Measurements from ENCODE around the gene LSAMP.

Gene LSAMP

GRCh38 chr3:116154389-116154788 lies 290.9 kb downstream of the LSAMP start:
- H3K27me3 ChIP-seq (ENCODE audit: insufficient read depth, low read length, poor library complexity) = no peaks in the 10 kb centered on the region
- DNase-seq (no peak), ATAC-seq (ENCODE audit: insufficient read depth, low read depth) (no peak)
- no peaks in the 10 kb centered on the region for H4K20me1 ChIP-seq (ENCODE audit: insufficient read depth, low read length)
- no peaks in the 10 kb centered on the region for H3K79me2 ChIP-seq (ENCODE audit: insufficient read depth, low read length)
- TF ChIP-seq EZH2 (IDR thresholded peaks at IDR 0.05; ENCODE audit: borderline replicate concordance, low read depth, low read length, severe bottlenecking) = no peak
- TF ChIP-seq, protein P1, sequence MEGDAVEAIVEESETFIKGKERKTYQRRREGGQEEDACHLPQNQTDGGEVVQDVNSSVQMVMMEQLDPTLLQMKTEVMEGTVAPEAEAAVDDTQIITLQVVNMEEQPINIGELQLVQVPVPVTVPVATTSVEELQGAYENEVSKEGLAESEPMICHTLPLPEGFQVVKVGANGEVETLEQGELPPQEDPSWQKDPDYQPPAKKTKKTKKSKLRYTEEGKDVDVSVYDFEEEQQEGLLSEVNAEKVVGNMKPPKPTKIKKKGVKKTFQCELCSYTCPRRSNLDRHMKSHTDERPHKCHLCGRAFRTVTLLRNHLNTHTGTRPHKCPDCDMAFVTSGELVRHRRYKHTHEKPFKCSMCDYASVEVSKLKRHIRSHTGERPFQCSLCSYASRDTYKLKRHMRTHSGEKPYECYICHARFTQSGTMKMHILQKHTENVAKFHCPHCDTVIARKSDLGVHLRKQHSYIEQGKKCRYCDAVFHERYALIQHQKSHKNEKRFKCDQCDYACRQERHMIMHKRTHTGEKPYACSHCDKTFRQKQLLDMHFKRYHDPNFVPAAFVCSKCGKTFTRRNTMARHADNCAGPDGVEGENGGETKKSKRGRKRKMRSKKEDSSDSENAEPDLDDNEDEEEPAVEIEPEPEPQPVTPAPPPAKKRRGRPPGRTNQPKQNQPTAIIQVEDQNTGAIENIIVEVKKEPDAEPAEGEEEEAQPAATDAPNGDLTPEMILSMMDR (IDR thresholded peaks at IDR 0.05; ENCODE audit: borderline replicate concordance, extremely low read depth, low read length, poor library complexity, severe bottlenecking) = no peak
- H2AFZ ChIP-seq (ENCODE audit: low read depth, low read length) = no peak overlapping the region
- H3K4me2 ChIP-seq (ENCODE audit: insufficient read depth, low read length) = no peak overlapping the region
- H3K36me3 ChIP-seq (ENCODE audit: insufficient read depth, low read length) = no peaks in the 10 kb centered on the region
- no peak overlapping the region for H3K27ac ChIP-seq (ENCODE audit: low read length)
- H3K4me1 ChIP-seq (ENCODE audit: insufficient read depth, low read length) = no peaks in the 10 kb centered on the region
- no peaks in the 10 kb centered on the region for H3K9me3 ChIP-seq (ENCODE audit: insufficient read depth, low read length, severe bottlenecking)
- H3K4me3 ChIP-seq (ENCODE audit: low read depth in 1 of 2, low read length in 2 of 2) = no peak overlapping the region
- no peak overlapping the region for H3K9ac ChIP-seq (ENCODE audit: low read depth, low read length)

DNA sequence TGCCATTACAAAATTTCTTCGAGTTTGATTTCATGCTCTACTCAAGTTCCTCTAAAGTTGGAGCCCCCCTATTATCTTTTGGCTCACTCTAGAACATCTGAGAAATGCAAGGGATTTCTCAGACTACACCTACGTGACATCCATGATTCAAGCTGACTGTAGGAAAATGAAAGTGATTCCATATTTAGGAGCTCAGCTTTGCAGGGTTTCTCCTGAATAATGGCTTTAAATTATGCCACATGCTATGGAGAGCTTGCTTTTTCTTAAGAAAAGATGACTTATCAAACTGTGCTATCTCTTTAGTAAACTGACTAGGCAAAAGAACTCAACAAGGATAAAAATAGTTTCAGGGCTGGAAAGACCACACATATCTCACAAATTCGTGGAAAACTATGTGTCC lies 292.1 kb downstream of the LSAMP start:
- no peak overlapping the region for H3K27ac ChIP-seq (ENCODE audit: low read length)
- no peak overlapping the region for H3K4me2 ChIP-seq (ENCODE audit: insufficient read depth, low read length)
- H3K4me3 ChIP-seq (ENCODE audit: low read depth in 1 of 2, low read length in 2 of 2) = no peak overlapping the region
- no peaks in the 10 kb centered on the region for H3K36me3 ChIP-seq (ENCODE audit: insufficient read depth, low read length)
- DNase-seq (no peak), ATAC-seq (ENCODE audit: insufficient read depth, low read depth) (no peak)
- H4K20me1 ChIP-seq (ENCODE audit: insufficient read depth, low read length) = no peaks in the 10 kb centered on the region
- H3K79me2 ChIP-seq (ENCODE audit: insufficient read depth, low read length) = no peaks in the 10 kb centered on the region
- H2AFZ ChIP-seq (ENCODE audit: low read depth, low read length) = no peak overlapping the region
- no peak overlapping the region for H3K9ac ChIP-seq (ENCODE audit: low read depth, low read length)
- no peaks in the 10 kb centered on the region for H3K27me3 ChIP-seq (ENCODE audit: insufficient read depth, low read length, poor library complexity)
- H3K4me1 ChIP-seq (ENCODE audit: insufficient read depth, low read length) = no peaks in the 10 kb centered on the region
- TF ChIP-seq EZH2 (IDR thresholded peaks at IDR 0.05; ENCODE audit: borderline replicate concordance, low read depth, low read length, severe bottlenecking) = no peak
- TF ChIP-seq, protein P1 (IDR thresholded peaks at IDR 0.05; ENCODE audit: borderline replicate concordance, extremely low read depth, low read length, poor library complexity, severe bottlenecking) = no peak
- no peaks in the 10 kb centered on the region for H3K9me3 ChIP-seq (ENCODE audit: insufficient read depth, low read length, severe bottlenecking)

- Histone ChIP-seq H3K4me2 (ENCODE audit: insufficient read depth, low read length) (no peak overlapping the region), H3K4me3 (ENCODE audit: low read depth in 1 of 2, low read length in 2 of 2) (no peak overlapping the region), H3K9ac (ENCODE audit: low read depth, low read length) (no peak overlapping the region), H3K27ac (ENCODE audit: low read length) (no peak overlapping the region), H3K4me1 (ENCODE audit: insufficient read depth, low read length) (no peaks in the 10 kb centered on the region), H3K9me3 (ENCODE audit: insufficient read depth, low read length, severe bottlenecking) (peaks cover 4% of the 10 kb centered on the region), H4K20me1 (ENCODE audit: insufficient read depth, low read length) (no peaks in the 10 kb centered on the region), H2AFZ (ENCODE audit: low read depth, low read length) (no peak overlapping the region), H3K36me3 (ENCODE audit: insufficient read depth, low read length) (no peaks in the 10 kb centered on the region), H3K79me2 (ENCODE audit: insufficient read depth, low read length) (no peaks in the 10 kb centered on the region), H3K27me3 (ENCODE audit: insufficient read depth, low read length, poor library complexity) (no peaks in the 10 kb centered on the region)
- DNase-seq = no peak
- no peak for ATAC-seq (ENCODE audit: insufficient read depth, low read depth)
- TF ChIP-seq, protein P1 (IDR thresholded peaks at IDR 0.05; ENCODE audit: borderline replicate concordance, extremely low read depth, low read length, poor library complexity, severe bottlenecking) = no peak
- no peak for TF ChIP-seq EZH2 (IDR thresholded peaks at IDR 0.05; ENCODE audit: borderline replicate concordance, low read depth, low read length, severe bottlenecking)
Observed at GRCh38 chr3:116150655-116151167, 294.6 kb downstream of the LSAMP start.

All from DND-41 (cell line).